HEK293T (cell line): ENCODE data around the gene FBXO41.
A peak's percentile ranks its signal among the peaks of the same experiment; 100 is the strongest.

ENCODE experiments used
- CTCF ChIA-PET: fragments of 350-600 bp; formaldehyde crosslinking; extraction: SDS; loops from one replicate; lab custom pipeline; 2021; ENCODE audit warnings: antibody characterized with exemption, inconsistent platforms; lab: Yijun Ruan, JAX
- POLR2A ChIA-PET: fragments of 350-600 bp; formaldehyde crosslinking; extraction: SDS; loops from one replicate; lab custom pipeline; 2020; ENCODE audit warnings: antibody characterized with exemption, inconsistent platforms; lab: Yijun Ruan, JAX
- DNase-seq: peaks from one replicate; pipeline ENCODE4 v3.0.0; 2012; ENCODE audit warnings: mixed read lengths; ENCODE audit errors: extremely low spot score
- ARNT ChIP-seq: fragments of 450-650 bp; IDR thresholded peaks from 2 replicates; pipeline ENCODE4 v1.6.1; 2017; ENCODE audit warnings: mild to moderate bottlenecking
- BHLHE40 ChIP-seq: fragments of 450-650 bp; IDR thresholded peaks from 2 replicates; pipeline ENCODE4 v1.6.1; 2016; ENCODE audit warnings: mild to moderate bottlenecking, moderate library complexity, borderline replicate concordance
- CTBP1 ChIP-seq: fragments of 450-650 bp; IDR thresholded peaks from 2 replicates; pipeline ENCODE4 v1.6.1; 2016; ENCODE audit warnings: borderline replicate concordance
- ELF4 ChIP-seq: fragments of 450-650 bp; IDR thresholded peaks from 2 replicates; pipeline ENCODE4 v1.6.1; 2017; ENCODE audit warnings: antibody characterized with exemption
- FOXA1 ChIP-seq: fragments of 450-650 bp; IDR thresholded peaks from 2 replicates; pipeline ENCODE4 v1.6.1; 2016; ENCODE audit warnings: mild to moderate bottlenecking
- FOXK2 ChIP-seq: fragments of 450-650 bp; IDR thresholded peaks from 2 replicates; pipeline ENCODE4 v1.6.1; 2016; ENCODE audit warnings: mild to moderate bottlenecking
- FOXM1 ChIP-seq: fragments of 450-650 bp; IDR thresholded peaks from 2 replicates; pipeline ENCODE4 v1.6.1; 2017; ENCODE audit warnings: mild to moderate bottlenecking, borderline replicate concordance
- HDGF ChIP-seq: fragments of 450-650 bp; IDR thresholded peaks from 2 replicates; pipeline ENCODE4 v1.6.1; 2017; ENCODE audit warnings: antibody characterized with exemption, borderline replicate concordance
- L3MBTL2 ChIP-seq: fragments of 450-650 bp; conservative IDR thresholded peaks from 2 replicates; pipeline ENCODE4 v1.6.1; 2016; ENCODE audit warnings: mild to moderate bottlenecking
- LEF1 ChIP-seq: fragments of 450-650 bp; IDR thresholded peaks from 2 replicates; pipeline ENCODE4 v1.6.1; 2017; ENCODE audit warnings: mild to moderate bottlenecking, borderline replicate concordance
- NFRKB ChIP-seq: fragments of 450-650 bp; IDR thresholded peaks from 2 replicates; pipeline ENCODE4 v1.6.1; 2016; ENCODE audit warnings: mild to moderate bottlenecking, moderate library complexity
- PKNOX1 ChIP-seq: fragments of 450-650 bp; IDR thresholded peaks from 2 replicates; pipeline ENCODE4 v1.6.1; 2016
- SP1 ChIP-seq: fragments of 450-650 bp; IDR thresholded peaks from 2 replicates; pipeline ENCODE4 v1.6.1; 2017
- SUZ12 ChIP-seq: fragments of 450-650 bp; IDR thresholded peaks from 2 replicates; pipeline ENCODE4 v1.6.1; 2016; ENCODE audit warnings: mild to moderate bottlenecking
- TARDBP ChIP-seq: fragments of 450-650 bp; IDR thresholded peaks from 2 replicates; pipeline ENCODE4 v1.6.1; 2016
- ZNF384 ChIP-seq: fragments of 450-650 bp; IDR thresholded peaks from 2 replicates; pipeline ENCODE4 v1.6.1; 2016

The FBXO41 gene

GRCh38 chr2:73268830-73269685 is 15.2 kb downstream of the FBXO41 start:
- DNase-seq = peak; percentile 33
- ChIA-PET CTCF (no interaction called here), POLR2A (interaction anchor here (0.9 kb wide), 1 partner anchor 36 kb away, joined by 3 read pairs; the partner anchor contains the start of genes CCT7 and PRADC1)
- TF ChIP-seq FOXM1 (no peak), L3MBTL2 (no peak), ELF4 (no peak), SP1 (no peak), CTBP1 (no peak), ARNT (no peak), ZNF384 (no peak), BHLHE40 (no peak), FOXA1 (no peak), HDGF (no peak), NFRKB (no peak), LEF1 (no peak), SUZ12 (no peak)

DNA sequence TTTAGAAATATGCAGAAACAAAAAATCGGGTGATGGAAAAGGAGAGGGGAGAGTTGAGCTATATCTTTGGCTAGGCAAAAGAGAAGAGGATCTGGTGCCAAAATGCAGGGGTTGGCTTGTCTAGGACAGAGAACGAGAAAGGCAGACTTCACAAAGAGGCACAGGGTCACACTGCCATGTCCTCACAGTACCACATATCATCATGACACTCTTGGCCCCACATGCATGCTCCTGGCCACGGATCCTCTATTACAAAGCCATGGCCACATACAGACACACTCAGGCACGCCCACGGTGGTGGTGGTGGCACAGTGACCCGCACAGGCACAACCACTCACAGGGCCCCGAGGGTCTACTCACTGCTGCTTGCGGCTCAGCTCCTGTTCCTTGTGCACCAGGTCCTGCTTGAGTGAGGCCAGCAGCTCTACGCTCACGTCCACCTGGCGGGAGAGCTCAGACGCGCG is 15.9 kb downstream of the FBXO41 start:
- no peak for DNase-seq
- ChIA-PET POLR2A (interaction anchor here (0.9 kb wide), 1 partner anchor 35 kb away, joined by 3 read pairs; the partner anchor contains the start of genes CCT7 and PRADC1), CTCF (no interaction called here)
- TF ChIP-seq SP1 (no peak), ELF4 (no peak), TARDBP (no peak), FOXM1 (no peak), LEF1 (no peak), L3MBTL2 (no peak), SUZ12 (no peak)

GRCh38 chr2:73267008-73267407 is 17.3 kb downstream of the FBXO41 start:
- CTCF ChIA-PET = no interaction called here
- POLR2A ChIA-PET = no interaction called here
- DNase-seq = no peak
- TF ChIP-seq NFRKB (no peak), BHLHE40 (no peak), ZNF384 (no peak), SP1 (no peak), PKNOX1 (no peak), CTBP1 (no peak), HDGF (no peak), FOXM1 (no peak), SUZ12 (no peak), TARDBP (no peak), ARNT (no peak), L3MBTL2 (no peak), FOXK2 (no peak), LEF1 (no peak), ELF4 (no peak), FOXA1 (no peak)

GRCh38 chr2:73266061-73266901 is 18.0 kb downstream of the FBXO41 start:
- no peak for DNase-seq

GRCh38 chr2:73265298-73266060 is 18.8 kb downstream of the FBXO41 start:
- CTCF ChIA-PET = no interaction called here
- no peak for DNase-seq
- POLR2A ChIA-PET = no interaction called here
- no peak for TF ChIP-seq LEF1
- no peak for TF ChIP-seq ZNF384
- TF ChIP-seq FOXK2 = no peak
- no peak for TF ChIP-seq SP1
- no peak for TF ChIP-seq ELF4
- no peak for TF ChIP-seq L3MBTL2
- TF ChIP-seq ARNT = no peak
- TF ChIP-seq PKNOX1 = no peak
- TF ChIP-seq HDGF = no peak
- TF ChIP-seq SUZ12 = no peak
- no peak for TF ChIP-seq CTBP1
- no peak for TF ChIP-seq BHLHE40
- TF ChIP-seq NFRKB = no peak
- TF ChIP-seq FOXA1 = no peak
- TF ChIP-seq FOXM1 = no peak

More at GRCh38 chr2:73266061-73266901, 18.0 kb downstream of the FBXO41 start:
- ChIA-PET POLR2A (no interaction called here), CTCF (no interaction called here)
- TF ChIP-seq FOXM1 (no peak), LEF1 (no peak), SUZ12 (no peak), FOXK2 (no peak), ELF4 (no peak), PKNOX1 (no peak), ZNF384 (no peak), NFRKB (no peak), FOXA1 (no peak)
